ENCODE results near the gene CCDC30. TPM values are rescaled to one million over a fixed set of nuclear protein-coding genes. Genes with fewer than 3 reads are reported as not detected.

CCDC30 gene
- total RNA-seq, 4 donors from 2014 or later: 2.7 to 13.3 (median 7.1) TPM

DNA sequence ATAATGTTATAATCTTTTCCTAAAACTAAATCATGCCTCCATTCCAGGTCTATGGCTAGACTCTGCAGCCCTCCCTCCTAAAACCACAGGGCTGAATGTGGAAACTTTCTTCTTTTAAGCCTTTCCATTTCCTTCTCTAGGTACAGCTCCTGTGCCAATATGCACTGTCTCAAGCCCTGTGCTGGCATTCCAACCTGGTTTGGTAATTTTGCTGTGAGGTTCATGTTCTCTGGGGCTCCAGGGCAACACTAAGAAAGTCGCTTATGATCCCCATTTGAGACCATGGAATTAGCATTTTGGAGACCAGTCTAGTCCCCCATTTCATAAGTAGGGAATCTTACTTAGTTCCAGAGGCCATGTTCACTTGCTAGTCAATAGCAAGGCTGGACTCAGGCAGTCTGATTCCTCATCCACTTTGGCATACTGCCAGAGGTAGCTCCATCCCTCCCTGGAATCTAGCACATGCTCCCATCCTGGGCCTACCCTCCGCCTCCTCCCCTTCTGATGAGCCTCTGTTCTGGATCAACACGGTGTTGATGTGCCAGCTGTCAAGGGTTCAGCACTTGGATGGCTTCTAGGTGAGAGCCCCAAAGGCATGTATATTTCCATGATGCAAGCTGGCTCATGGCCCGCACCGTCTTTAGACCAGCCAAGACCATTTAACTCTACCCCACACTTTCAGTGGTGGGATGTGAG is 43.8 kb upstream of the CCDC30 start:
- WGBS, 2 donors: 63 to 68% methylated on average over 5 of the region's 5 CpGs
- no peak for TF ChIP-seq EP300 (IDR thresholded peaks at IDR 0.05)
- no peak for TF ChIP-seq CTCF (IDR thresholded peaks at IDR 0.05)
- no peak for TF ChIP-seq POLR2A (IDR thresholded peaks at IDR 0.05)
- DNase-seq (ENCODE audit: low spot score in 2 of 2): no peak
- no peaks in the 10 kb centered on the region for H3K27me3 ChIP-seq
- no peak overlapping the region for H3K4me3 ChIP-seq
- no peaks in the 10 kb centered on the region for H3K9me3 ChIP-seq
- no peaks in the 10 kb centered on the region for H3K36me3 ChIP-seq
- H3K27ac ChIP-seq: no peak overlapping the region
- peaks cover 0 to 16% (median 4%) of the 10 kb centered on the region in 4 donors for H3K4me1 ChIP-seq

DNA sequence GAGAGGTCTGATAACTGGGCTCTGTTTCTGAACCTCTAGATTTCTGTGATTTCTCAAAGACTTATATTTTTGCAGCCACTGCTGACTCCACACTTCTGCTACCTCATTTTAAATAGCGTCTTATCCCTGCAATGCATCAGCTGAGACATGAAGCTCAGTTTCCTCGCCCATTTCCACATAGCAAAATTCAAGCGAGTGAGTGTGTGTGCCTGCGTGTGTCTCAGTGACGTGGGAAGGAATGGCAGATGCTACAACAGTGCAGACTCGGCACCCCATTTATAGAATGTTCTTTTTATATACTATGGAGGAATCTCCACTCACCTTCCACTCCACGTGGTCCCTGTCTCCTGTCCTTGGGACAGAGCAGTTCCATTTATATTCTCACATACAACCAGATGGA is 43.0 kb upstream of the CCDC30 start:
- no peaks in the 10 kb centered on the region for H3K9me3 ChIP-seq
- H3K4me3 ChIP-seq: no peak overlapping the region
- no peaks in the 10 kb centered on the region for H3K36me3 ChIP-seq
- DNase-seq (ENCODE audit: low spot score in 2 of 2): no peak
- peaks cover 0 to 16% (median 4%) of the 10 kb centered on the region in 4 donors for H3K4me1 ChIP-seq
- TF ChIP-seq EP300 (IDR thresholded peaks at IDR 0.05): no peak
- no peaks in the 10 kb centered on the region for H3K27me3 ChIP-seq
- no peak overlapping the region for H3K27ac ChIP-seq
- 77 to 80% methylated on average over 7 of the region's 7 CpGs for WGBS, 2 donors

DNA sequence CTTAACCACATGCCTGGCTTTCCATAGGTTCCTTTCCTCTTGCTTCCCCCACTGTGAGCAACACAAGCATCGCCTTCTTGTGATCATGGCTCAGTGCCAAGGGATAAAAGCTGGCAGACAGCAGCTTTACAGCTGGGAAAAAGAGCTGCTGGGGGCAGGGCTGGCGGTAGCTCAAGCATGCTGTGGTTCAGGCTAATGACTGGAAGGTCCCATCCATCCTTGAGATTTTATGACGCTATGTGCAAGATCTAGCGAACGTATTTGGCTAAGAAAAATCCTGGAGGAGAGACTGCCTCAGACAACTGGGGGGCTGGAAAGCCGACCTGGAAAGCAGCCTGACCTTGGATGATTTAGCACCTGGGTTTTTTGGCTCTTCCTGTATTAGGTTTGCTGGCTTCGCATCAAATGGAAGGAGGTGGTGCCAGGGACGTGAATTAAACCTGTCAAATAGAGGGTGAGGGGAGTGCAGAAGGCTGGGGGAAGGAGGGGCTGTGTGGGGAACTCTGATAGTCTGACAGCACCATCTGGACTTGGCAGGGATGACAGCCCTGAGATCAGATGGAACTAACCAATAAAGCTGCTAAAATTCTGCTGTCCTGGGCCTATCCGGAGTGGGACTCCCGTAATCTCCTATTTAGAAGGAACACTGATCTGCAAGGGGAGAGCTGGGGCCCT is 42.0 kb upstream of the CCDC30 start:
- no peaks in the 10 kb centered on the region for H3K36me3 ChIP-seq
- peaks cover 0 to 16% (median 4%) of the 10 kb centered on the region in 4 donors for H3K4me1 ChIP-seq
- H3K27ac ChIP-seq: no peak overlapping the region
- no peak for TF ChIP-seq POLR2A (IDR thresholded peaks at IDR 0.05)
- no peaks in the 10 kb centered on the region for H3K27me3 ChIP-seq
- no peaks in the 10 kb centered on the region for H3K9me3 ChIP-seq
- no peak for DNase-seq (ENCODE audit: low spot score in 2 of 2)
- 13 to 22% methylated on average over 10 of the region's 10 CpGs for WGBS, 2 donors
- H3K4me3 ChIP-seq: no peak overlapping the region

DNA sequence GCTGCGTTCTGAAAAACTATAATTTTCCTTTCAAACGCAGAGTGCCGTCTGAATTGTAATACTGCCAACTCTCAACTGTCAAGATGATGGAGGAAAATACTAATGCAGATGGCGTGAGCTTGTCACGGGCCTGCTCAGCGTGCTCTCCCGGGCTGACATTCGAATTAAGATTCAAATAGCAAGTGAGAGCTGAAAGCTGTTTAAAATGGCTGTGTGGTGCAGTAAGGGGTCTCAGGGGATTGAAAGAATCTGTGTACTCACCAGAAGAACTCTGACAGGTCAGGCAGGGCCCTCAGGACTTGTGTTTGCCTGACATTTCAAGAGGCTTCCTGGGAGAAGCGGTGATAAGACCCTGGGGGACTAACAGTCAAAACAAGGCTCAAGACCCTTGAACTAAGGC is 40.3 kb upstream of the CCDC30 start:
- Histone ChIP-seq H3K9me3 (no peaks in the 10 kb centered on the region), H3K36me3 (no peaks in the 10 kb centered on the region), H3K27me3 (no peaks in the 10 kb centered on the region), H3K4me1 (peaks cover 0 to 16% (median 4%) of the 10 kb centered on the region in 4 donors), H3K4me3 (no peak overlapping the region), H3K27ac (no peak overlapping the region)
- no peak for DNase-seq (ENCODE audit: low spot score in 2 of 2)
- TF ChIP-seq EP300 (IDR thresholded peaks at IDR 0.05) (no peak), CTCF (IDR thresholded peaks at IDR 0.05) (no peak)
- WGBS, 2 donors: 66 to 69% methylated on average over 9 of the region's 9 CpGs

GRCh38 chr1:42423681-42424080 is 39.4 kb upstream of the CCDC30 start:
- DNase-seq (ENCODE audit: low spot score in 2 of 2): no peak
- H3K27me3 ChIP-seq: no peaks in the 10 kb centered on the region
- no peak overlapping the region for H3K4me3 ChIP-seq
- 88 to 89% methylated on average over 3 of the region's 3 CpGs for whole genome bisulfite sequencing, 2 donors
- peaks cover 0 to 16% (median 4%) of the 10 kb centered on the region in 4 donors for H3K4me1 ChIP-seq
- no peaks in the 10 kb centered on the region for H3K9me3 ChIP-seq
- H3K27ac ChIP-seq: no peak overlapping the region
- no peak for TF ChIP-seq CTCF (IDR thresholded peaks at IDR 0.05)
- no peak for TF ChIP-seq EP300 (IDR thresholded peaks at IDR 0.05)
- no peak for TF ChIP-seq POLR2A (IDR thresholded peaks at IDR 0.05)
- H3K36me3 ChIP-seq: no peaks in the 10 kb centered on the region

GRCh38 chr1:42424201-42424600 is 38.9 kb upstream of the CCDC30 start:
- H3K36me3 ChIP-seq: no peaks in the 10 kb centered on the region
- H3K9me3 ChIP-seq: no peaks in the 10 kb centered on the region
- TF ChIP-seq POLR2A (IDR thresholded peaks at IDR 0.05) (no peak), EP300 (IDR thresholded peaks at IDR 0.05) (no peak), CTCF (IDR thresholded peaks at IDR 0.05) (no peak)
- no peaks in the 10 kb centered on the region for H3K27me3 ChIP-seq
- H3K27ac ChIP-seq: no peak overlapping the region
- 83 to 88% methylated on average over 4 of the region's 4 CpGs for WGBS, 2 donors
- no peak for DNase-seq (ENCODE audit: low spot score in 2 of 2)
- peaks cover 0 to 16% (median 4%) of the 10 kb centered on the region in 4 donors for H3K4me1 ChIP-seq
- no peak overlapping the region for H3K4me3 ChIP-seq
